Spleen (tissue), 7 donors: ENCODE results near the gene ATP8A2.

Experiments used
- CTCF ChIP-seq, 11 experiments: fragments of 200-600 bp in 7 of 11; fragments of 450-650 bp in 4 of 11; sonication (generic) in 4 of 11; IDR thresholded peaks in 8 of 11; conservative IDR thresholded peaks in 3 of 11; 1 replicate in 7 of 11; 2 replicates in 4 of 11; pipeline versions ENCODE4 v1.4.0 to v1.8.0; 2016 to 2021; ENCODE audit warnings: antibody characterized with exemption in 11 of 11, inconsistent platforms in 4 of 11, mild to moderate bottlenecking in 1 of 11
- POLR2A ChIP-seq, 3 donors: fragments of 450-650 bp; IDR thresholded peaks; one replicate each; pipeline ENCODE4 v1.5.1; 2017; ENCODE audit warnings: antibody characterized with exemption in 3 of 3, mild to moderate bottlenecking in 1 of 3
- donor health status: DM: no; HTN: no; CAD: no; lungs with moderate emphysema.
- donor health status: DM: no; HTN: no; CAD: no.
- donor health status: DM: no; HTN: no; CAD: no.

DNA sequence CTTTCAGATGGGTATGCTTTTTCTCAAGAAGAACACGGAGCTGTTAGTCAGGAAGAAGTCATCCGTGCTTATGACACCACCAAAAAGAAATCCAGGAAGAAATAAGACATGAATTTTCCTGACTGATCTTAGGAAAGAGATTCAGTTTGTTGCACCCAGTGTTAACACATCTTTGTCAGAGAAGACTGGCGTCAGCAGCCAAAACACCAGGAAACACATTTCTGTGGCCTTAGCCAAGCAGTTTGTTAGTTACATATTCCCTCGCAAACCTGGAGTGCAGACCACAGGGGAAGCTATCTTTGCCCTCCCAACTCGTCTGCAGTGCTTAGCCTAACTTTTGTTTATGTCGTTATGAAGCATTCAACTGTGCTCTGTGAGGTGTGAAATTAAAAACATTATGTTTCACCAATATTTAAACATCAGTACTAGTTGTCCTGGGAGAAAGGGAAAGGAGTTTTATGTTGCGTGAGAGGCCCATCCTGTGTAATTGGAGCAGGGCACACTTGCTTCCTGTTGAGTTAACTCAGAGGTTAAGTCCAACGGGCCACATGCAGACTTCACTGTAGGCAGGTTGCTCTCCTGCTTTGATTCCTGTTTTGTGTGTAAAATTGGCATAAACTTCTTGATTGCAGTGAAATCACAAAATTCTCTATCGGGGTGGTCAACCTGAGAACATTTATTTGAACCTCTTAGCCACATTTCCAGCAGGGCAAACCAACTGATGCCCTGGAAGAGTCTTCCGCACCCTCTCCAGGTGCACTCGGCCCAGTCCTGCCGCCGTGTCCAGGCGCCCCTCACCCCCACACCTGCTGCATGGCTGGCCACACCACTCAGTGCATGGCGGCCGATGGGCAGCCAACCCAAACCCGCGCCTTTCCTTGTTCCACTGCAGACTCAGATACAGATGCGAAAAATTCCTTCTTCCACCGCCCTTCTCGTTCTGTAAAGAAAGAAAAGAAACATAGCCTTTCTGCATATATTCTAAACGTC, 648.4 kb downstream of the ATP8A2 start:
- no peak for TF ChIP-seq CTCF (IDR thresholded peaks at IDR 0.05 in 8 of 11, conservative IDR thresholded peaks at IDR 0.05 in 3 of 11)
- TF ChIP-seq POLR2A (IDR thresholded peaks at IDR 0.05) = no peak
